ENCODE measurements around the gene C4orf50. TPM values are rescaled to one million over a fixed set of nuclear protein-coding genes. Genes with fewer than 3 reads are reported as not detected.

Gene C4orf50
- total RNA-seq, 4 donors from 2014 or later: 0.21 to 0.30 TPM; not detected in 2

DNA sequence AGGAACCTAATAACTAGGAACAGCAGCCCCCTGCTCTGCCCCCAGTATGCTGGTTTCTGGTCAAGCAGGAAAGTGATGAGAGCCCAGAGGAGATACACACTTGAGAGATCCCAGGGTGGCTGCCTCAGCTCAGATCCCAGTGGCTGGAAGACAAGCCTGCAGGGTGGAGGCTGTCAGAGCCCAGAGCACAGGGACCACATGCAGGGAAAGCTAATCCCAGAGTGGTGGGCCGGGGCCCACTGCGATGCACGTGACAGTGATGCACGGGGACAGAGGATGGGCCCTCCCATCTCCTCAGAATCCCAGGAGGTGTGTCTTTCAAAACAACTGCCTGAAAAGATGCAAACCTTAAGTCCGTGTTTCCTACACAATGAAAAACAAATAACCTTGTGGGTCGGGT is 96.2 kb downstream of the C4orf50 start:
- Histone ChIP-seq H3K27ac (no peak overlapping the region), H3K36me3 (no peaks in the 10 kb centered on the region), H3K27me3 (no peaks in the 10 kb centered on the region), H3K4me1 (no peaks in the 10 kb centered on the region), H3K9me3 (no peaks in the 10 kb centered on the region), H3K4me3 (no peak overlapping the region)
- WGBS, 2 donors: 36 to 38% methylated on average over 6 of the region's 6 CpGs
- no peak for DNase-seq (ENCODE audit: low spot score in 2 of 2)
- TF ChIP-seq EP300 (IDR thresholded peaks at IDR 0.05) (no peak), CTCF (IDR thresholded peaks at IDR 0.05) (no peak), POLR2A (IDR thresholded peaks at IDR 0.05) (no peak)

- no peak for DNase-seq (ENCODE audit: low spot score in 2 of 2)
- H3K4me3 ChIP-seq: no peak overlapping the region
- WGBS, 2 donors: 36 to 43% methylated on average over 14 to 16 of the region's 16 CpGs
- TF ChIP-seq EP300 (IDR thresholded peaks at IDR 0.05): no peak
- no peak for TF ChIP-seq CTCF (IDR thresholded peaks at IDR 0.05)
- TF ChIP-seq POLR2A (IDR thresholded peaks at IDR 0.05): no peak
- H3K9me3 ChIP-seq: no peaks in the 10 kb centered on the region
- H3K4me1 ChIP-seq: no peaks in the 10 kb centered on the region
- H3K36me3 ChIP-seq: no peaks in the 10 kb centered on the region
- H3K27me3 ChIP-seq: no peaks in the 10 kb centered on the region
- H3K27ac ChIP-seq: no peak overlapping the region
These were observed 96.9 kb downstream of the C4orf50 start for GRCh38 chr4:5921101-5921980.

DNA sequence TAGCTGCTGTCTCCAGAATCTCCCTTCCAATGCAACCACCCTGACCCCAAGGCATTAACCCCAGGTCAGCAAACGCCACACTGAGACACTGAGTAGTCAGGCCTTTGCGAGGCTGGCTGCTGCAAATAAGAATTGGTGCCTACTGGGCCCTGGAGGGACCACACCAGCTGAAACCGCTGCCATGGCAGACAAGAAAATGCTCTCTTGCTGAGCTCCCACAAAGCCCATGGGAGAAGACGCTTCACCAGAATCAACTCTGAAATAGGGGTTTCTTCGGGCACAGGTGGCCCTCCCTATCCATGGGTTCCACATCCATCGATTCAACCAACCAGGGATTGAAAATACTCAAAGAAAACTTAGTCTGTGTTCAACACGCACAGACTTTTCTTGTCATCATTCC is 98.7 kb downstream of the C4orf50 start:
- 84 to 98% methylated on average over 3 to 7 of the region's 7 CpGs for WGBS, 2 donors
- Histone ChIP-seq H3K27ac (no peak overlapping the region), H3K4me3 (no peak overlapping the region), H3K27me3 (no peaks in the 10 kb centered on the region), H3K9me3 (peaks cover 0 to 15% (median 0%) of the 10 kb centered on the region in 4 donors), H3K36me3 (no peaks in the 10 kb centered on the region), H3K4me1 (no peaks in the 10 kb centered on the region)
- TF ChIP-seq EP300 (IDR thresholded peaks at IDR 0.05) (no peak), CTCF (IDR thresholded peaks at IDR 0.05) (no peak), POLR2A (IDR thresholded peaks at IDR 0.05) (no peak)
- DNase-seq (ENCODE audit: low spot score in 2 of 2): no peak

- Histone ChIP-seq H3K36me3 (no peaks in the 10 kb centered on the region), H3K4me1 (no peaks in the 10 kb centered on the region), H3K27ac (no peak overlapping the region), H3K9me3 (peaks cover 0 to 15% (median 0%) of the 10 kb centered on the region in 4 donors), H3K4me3 (no peak overlapping the region), H3K27me3 (no peaks in the 10 kb centered on the region)
- no peak for DNase-seq (ENCODE audit: low spot score in 2 of 2)
- TF ChIP-seq CTCF (IDR thresholded peaks at IDR 0.05) (no peak), POLR2A (IDR thresholded peaks at IDR 0.05) (no peak), EP300 (IDR thresholded peaks at IDR 0.05) (no peak)
- WGBS, 2 donors: 67 to 86% methylated on average over 8 of the region's 8 CpGs
These were observed 99.2 kb downstream of the C4orf50 start for GRCh38 chr4:5919044-5919443.

DNA sequence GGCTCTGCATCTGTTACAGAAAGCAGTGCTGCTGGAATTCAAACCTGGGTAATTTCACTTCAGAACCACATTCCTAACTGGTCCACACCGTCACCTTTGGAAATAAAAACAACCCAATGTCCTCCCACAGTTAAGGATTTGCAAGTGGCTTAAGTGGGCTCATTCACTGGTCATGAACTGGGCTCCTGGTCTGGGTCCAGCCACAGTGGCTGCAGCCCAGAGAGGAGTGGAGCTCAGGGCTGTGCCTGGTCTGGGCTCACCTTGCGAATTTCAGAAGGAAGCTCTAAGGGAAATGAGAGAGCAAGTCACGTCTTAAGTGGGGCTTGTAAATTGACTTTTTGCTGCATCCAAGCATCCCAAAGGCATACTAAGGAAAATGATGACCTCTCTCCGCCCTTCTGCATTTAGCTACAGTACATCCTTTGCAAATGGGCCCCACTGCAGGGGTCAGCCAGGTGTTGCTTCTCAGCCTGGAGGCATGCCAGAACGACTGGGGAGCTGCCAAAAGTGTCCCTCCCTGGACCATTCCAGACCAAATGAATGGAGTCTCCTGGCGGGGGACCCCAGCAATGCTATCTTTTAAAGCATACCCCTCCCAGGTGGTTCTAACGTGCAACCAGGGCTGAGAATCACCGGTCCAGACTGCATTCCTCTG is 99.8 kb downstream of the C4orf50 start:
- Histone ChIP-seq H3K36me3 (no peaks in the 10 kb centered on the region), H3K4me3 (no peak overlapping the region), H3K4me1 (no peaks in the 10 kb centered on the region), H3K9me3 (peaks cover 0 to 15% (median 0%) of the 10 kb centered on the region in 4 donors), H3K27ac (no peak overlapping the region), H3K27me3 (no peaks in the 10 kb centered on the region)
- 24 to 50% methylated on average over 8 of the region's 8 CpGs for WGBS, 2 donors
- TF ChIP-seq CTCF (IDR thresholded peaks at IDR 0.05) (no peak), POLR2A (IDR thresholded peaks at IDR 0.05) (no peak), EP300 (IDR thresholded peaks at IDR 0.05) (no peak)
- DNase-seq (ENCODE audit: low spot score in 2 of 2): no peak

Measured in tibial nerve (tissue), 4 donors.